DND-41 (cell line): Measurements from ENCODE around the gene CD52.

Experiments
- ATAC-seq: fragments of 200-7000 bp; cut with Tn5 transposase; 3 replicates; pipeline ENCODE4 v1.9.1; 2021; ENCODE audit warnings: low read depth; ENCODE audit not compliant: insufficient read depth
- DNase-seq: peaks from one replicate; pipeline ENCODE4 v3.0.0-alpha.2; 2020
- H2AFZ ChIP-seq: 2 replicates; pipeline ENCODE4 v1.6.0; 2012; ENCODE audit warnings: low read depth, low read length
- H3K27ac ChIP-seq: 2 replicates; pipeline ENCODE4 v1.5.1; 2012; ENCODE audit warnings: low read length, inconsistent platforms
- H3K27me3 ChIP-seq: fragments of 200-600 bp; sonication (generic); 2 replicates; pipeline ENCODE4 v1.6.0; 2012; ENCODE audit warnings: low read length, mild to moderate bottlenecking, inconsistent platforms; ENCODE audit not compliant: insufficient read depth, poor library complexity
- H3K36me3 ChIP-seq: 2 replicates; pipeline ENCODE4 v1.5.1; 2012; ENCODE audit warnings: low read length, inconsistent platforms; ENCODE audit not compliant: insufficient read depth
- H3K4me1 ChIP-seq: 2 replicates; pipeline ENCODE4 v1.5.1; 2012; ENCODE audit warnings: mild to moderate bottlenecking, low read length; ENCODE audit not compliant: insufficient read depth
- H3K4me2 ChIP-seq: 2 replicates; pipeline ENCODE4 v1.6.0; 2012; ENCODE audit warnings: mild to moderate bottlenecking, moderate library complexity, low read length, inconsistent platforms; ENCODE audit not compliant: insufficient read depth
- H3K4me3 ChIP-seq, 2 experiments: fragments of 200-600 bp in 1 of 2; shearing (Covaris generic) in 1 of 2; 2 replicates each; pipeline ENCODE4 v1.5.1; 2012 to 2016; ENCODE audit warnings: inconsistent platforms in 2 of 2, low read length in 2 of 2, mild to moderate bottlenecking in 2 of 2, low read depth in 1 of 2, moderate library complexity in 1 of 2
- H3K79me2 ChIP-seq: 2 replicates; pipeline ENCODE4 v1.6.0; 2012; ENCODE audit warnings: low read length, inconsistent platforms; ENCODE audit not compliant: insufficient read depth
- H3K9ac ChIP-seq: 2 replicates; pipeline ENCODE4 v1.6.0; 2012; ENCODE audit warnings: low read depth, mild to moderate bottlenecking, inconsistent platforms, low read length, moderate library complexity
- H3K9me3 ChIP-seq: 2 replicates; pipeline ENCODE4 v1.5.1; 2012; ENCODE audit warnings: low read length, moderate library complexity, mild to moderate bottlenecking, inconsistent platforms; ENCODE audit not compliant: insufficient read depth, severe bottlenecking
- H4K20me1 ChIP-seq: 2 replicates; pipeline ENCODE4 v1.6.0; 2012; ENCODE audit warnings: low read length; ENCODE audit not compliant: insufficient read depth
- EZH2 ChIP-seq: IDR thresholded peaks from 3 replicates; pipeline ENCODE4 v1.6.1; 2012; ENCODE audit warnings: borderline replicate concordance, low read depth, mild to moderate bottlenecking, moderate library complexity, low read length, inconsistent platforms; ENCODE audit not compliant: severe bottlenecking
- TF ChIP-seq, protein P1 (sequence below): IDR thresholded peaks from 2 replicates; pipeline ENCODE4 v1.5.1; 2012; ENCODE audit warnings: borderline replicate concordance, low read length, moderate library complexity, mild to moderate bottlenecking; ENCODE audit not compliant: poor library complexity, severe bottlenecking; ENCODE audit errors: extremely low read depth

Gene CD52

GRCh38 chr1:26363549-26364448 is 46.0 kb downstream of the CD52 start:
- DNase-seq, result peak; percentile 86
- Histone ChIP-seq H2AFZ (no peak overlapping the region), H3K4me3 (no peak overlapping the region), H3K9ac (no peak overlapping the region), H3K27me3 (no peaks in the 10 kb centered on the region), H3K27ac (no peak overlapping the region), H3K4me1 (peaks cover 6% of the 10 kb centered on the region; the same call in 1 of the 2 replicates), H3K79me2 (no peaks in the 10 kb centered on the region), H3K36me3 (no peaks in the 10 kb centered on the region), H3K9me3 (no peaks in the 10 kb centered on the region), H3K4me2 (no peak overlapping the region), H4K20me1 (no peaks in the 10 kb centered on the region; the same call in none of the 2 replicates)
- TF ChIP-seq EZH2, result no peak
- TF ChIP-seq, protein P1, sequence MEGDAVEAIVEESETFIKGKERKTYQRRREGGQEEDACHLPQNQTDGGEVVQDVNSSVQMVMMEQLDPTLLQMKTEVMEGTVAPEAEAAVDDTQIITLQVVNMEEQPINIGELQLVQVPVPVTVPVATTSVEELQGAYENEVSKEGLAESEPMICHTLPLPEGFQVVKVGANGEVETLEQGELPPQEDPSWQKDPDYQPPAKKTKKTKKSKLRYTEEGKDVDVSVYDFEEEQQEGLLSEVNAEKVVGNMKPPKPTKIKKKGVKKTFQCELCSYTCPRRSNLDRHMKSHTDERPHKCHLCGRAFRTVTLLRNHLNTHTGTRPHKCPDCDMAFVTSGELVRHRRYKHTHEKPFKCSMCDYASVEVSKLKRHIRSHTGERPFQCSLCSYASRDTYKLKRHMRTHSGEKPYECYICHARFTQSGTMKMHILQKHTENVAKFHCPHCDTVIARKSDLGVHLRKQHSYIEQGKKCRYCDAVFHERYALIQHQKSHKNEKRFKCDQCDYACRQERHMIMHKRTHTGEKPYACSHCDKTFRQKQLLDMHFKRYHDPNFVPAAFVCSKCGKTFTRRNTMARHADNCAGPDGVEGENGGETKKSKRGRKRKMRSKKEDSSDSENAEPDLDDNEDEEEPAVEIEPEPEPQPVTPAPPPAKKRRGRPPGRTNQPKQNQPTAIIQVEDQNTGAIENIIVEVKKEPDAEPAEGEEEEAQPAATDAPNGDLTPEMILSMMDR, result peak; percentile 96
- peak; percentile 98 for ATAC-seq

- Histone ChIP-seq H3K4me1 (peaks cover 6% of the 10 kb centered on the region; the same call in 1 of the 2 replicates), H4K20me1 (no peaks in the 10 kb centered on the region; the same call in none of the 2 replicates), H3K9me3 (no peaks in the 10 kb centered on the region), H3K79me2 (no peaks in the 10 kb centered on the region), H3K36me3 (no peaks in the 10 kb centered on the region), H3K27ac (no peak overlapping the region), H3K9ac (no peak overlapping the region), H3K27me3 (no peaks in the 10 kb centered on the region), H2AFZ (no peak overlapping the region), H3K4me3 (no peak overlapping the region), H3K4me2 (no peak overlapping the region)
- DNase-seq (no peak), ATAC-seq (no peak)
- TF ChIP-seq EZH2, result no peak
- TF ChIP-seq, protein P1, result no peak
Observed at GRCh38 chr1:26364956-26365355, 47.2 kb downstream of the CD52 start.

DNA sequence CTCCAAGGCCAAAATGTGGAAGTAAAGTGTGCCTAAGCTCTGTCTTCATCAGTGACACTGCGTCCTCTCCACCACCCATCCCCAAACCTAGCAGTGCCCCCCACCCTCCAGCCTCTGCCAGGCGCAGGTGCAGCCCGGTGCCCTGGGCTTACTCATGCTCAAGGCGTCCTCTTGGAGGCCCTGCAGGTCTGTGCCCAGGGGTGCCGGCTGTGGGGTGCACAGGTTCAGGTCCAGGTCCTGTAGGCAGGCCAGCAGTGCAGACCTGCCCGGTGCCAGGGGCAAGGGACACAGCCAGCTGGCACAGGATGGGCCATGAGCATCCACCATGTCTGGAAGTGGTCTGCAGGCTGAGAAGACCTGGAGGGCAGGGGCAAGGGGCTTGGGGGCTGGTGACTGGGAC is 49.7 kb downstream of the CD52 start:
- Histone ChIP-seq H3K27me3 (no peaks in the 10 kb centered on the region), H3K4me2 (no peak overlapping the region), H3K36me3 (no peaks in the 10 kb centered on the region), H3K9me3 (no peaks in the 10 kb centered on the region), H3K9ac (no peak overlapping the region), H2AFZ (no peak overlapping the region), H3K4me3 (no peak overlapping the region), H3K4me1 (peaks cover 9% of the 10 kb centered on the region; the same call in 1 of the 2 replicates), H3K27ac (no peak overlapping the region), H3K79me2 (no peaks in the 10 kb centered on the region), H4K20me1 (no peaks in the 10 kb centered on the region; the same call in none of the 2 replicates)
- TF ChIP-seq, protein P1, result no peak
- no peak for TF ChIP-seq EZH2
- no peak for DNase-seq
- ATAC-seq, result no peak
